Vagina (tissue), 2 donors: Measurements from ENCODE around the gene MBNL2. TPM values are rescaled to one million over a fixed set of nuclear protein-coding genes. Genes with fewer than 3 reads are reported as not detected.

ENCODE experiments used
- DNase-seq, 2 donors: peaks; one replicate each; pipeline ENCODE4 v3.0.0-alpha.2; 2017; ENCODE audit errors: extremely low spot score in 2 of 2
- H3K27ac ChIP-seq: fragments of 200-600 bp; sonication (generic); one replicate; pipeline ENCODE4 v1.5.1; 2019
- H3K27me3 ChIP-seq: fragments of 200-600 bp; sonication (generic); one replicate; pipeline ENCODE4 v1.5.1; 2019
- H3K36me3 ChIP-seq, 2 donors: fragments of 200-600 bp; sonication (generic); one replicate each; pipeline ENCODE4 v1.5.1; 2017 to 2019
- H3K4me1 ChIP-seq: fragments of 200-600 bp; sonication (generic); one replicate; pipeline ENCODE4 v1.5.1; 2019
- H3K4me3 ChIP-seq, 2 donors: fragments of 200-600 bp; sonication (generic); 1 replicate in 1 of 2; 2 replicates in 1 of 2; pipeline ENCODE4 v1.5.1; 2016 to 2019
- H3K9me3 ChIP-seq: fragments of 200-600 bp; sonication (generic); one replicate; pipeline ENCODE4 v1.5.1; 2019
- POLR2A ChIP-seq, 2 donors: fragments of 450-650 bp; IDR thresholded peaks; one replicate each; pipeline ENCODE4 v1.6.1; 2017; ENCODE audit warnings: antibody characterized with exemption in 2 of 2, mild to moderate bottlenecking in 2 of 2, moderate library complexity in 2 of 2
- POLR2AphosphoS5 ChIP-seq, 2 donors: sonication (generic); formaldehyde crosslinking; IDR thresholded peaks; one replicate each; pipeline ENCODE4 v1.9.0; 2017; ENCODE audit warnings: antibody characterized with exemption in 2 of 2, mild to moderate bottlenecking in 2 of 2, low read depth in 1 of 2; ENCODE audit not compliant: insufficient read depth in 1 of 2
- intact Hi-C: fragments of 100-400 bp; cut with DNase I; formaldehyde crosslinking; loops from one replicate; pipeline ENCODE4 v1.15.1; 2023
- total RNA-seq: library from RNA; depleted of rRNA; stranded (reverse); fragments of >200 nt; gene quantifications from one replicate; pipeline ENCODE4 v1.2.3, GENCODE V29; 2016
- TF ChIP-seq, protein P1 (sequence below), 3 experiments: fragments of 450-650 bp in 2 of 3; fragments of 200-600 bp in 1 of 3; sonication (generic) in 1 of 3; IDR thresholded peaks; one replicate each; pipeline ENCODE4 v1.5.1; 2017 to 2019; ENCODE audit warnings: antibody characterized with exemption in 3 of 3, mild to moderate bottlenecking in 2 of 3, moderate library complexity in 2 of 3

The MBNL2 gene
- total RNA-seq, 1 donor from 2014 or later, result 63.1 TPM

DNA sequence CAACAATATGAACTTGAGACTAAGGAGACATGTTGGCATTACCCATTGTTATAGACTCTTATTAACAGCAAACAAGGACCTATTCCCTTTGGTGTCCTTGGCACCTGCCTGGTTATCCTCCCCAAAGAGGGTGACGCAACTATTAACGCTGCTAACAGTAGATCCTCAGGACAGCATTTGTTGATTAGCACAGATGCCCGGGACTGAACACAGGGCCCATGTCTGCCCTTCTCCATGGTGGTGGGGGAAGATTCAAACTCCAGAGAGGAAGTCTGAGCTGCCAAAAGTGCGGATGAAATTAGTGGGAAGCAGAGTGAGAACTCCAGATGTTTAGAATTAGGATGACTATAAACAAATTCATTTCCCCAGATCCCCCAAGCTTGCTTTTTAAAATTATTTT is 110.6 kb downstream of the MBNL2 start:
- Histone ChIP-seq H3K36me3 (no peaks in the 10 kb centered on the region), H3K4me1 (peaks cover 35% of the 10 kb centered on the region), H3K9me3 (no peaks in the 10 kb centered on the region), H3K27ac (no peak overlapping the region), H3K27me3 (no peaks in the 10 kb centered on the region), H3K4me3 (no peak overlapping the region)
- no peak for TF ChIP-seq POLR2A (IDR thresholded peaks at IDR 0.05)
- intact Hi-C loops, result no loop called here
- no peak for DNase-seq

DNA sequence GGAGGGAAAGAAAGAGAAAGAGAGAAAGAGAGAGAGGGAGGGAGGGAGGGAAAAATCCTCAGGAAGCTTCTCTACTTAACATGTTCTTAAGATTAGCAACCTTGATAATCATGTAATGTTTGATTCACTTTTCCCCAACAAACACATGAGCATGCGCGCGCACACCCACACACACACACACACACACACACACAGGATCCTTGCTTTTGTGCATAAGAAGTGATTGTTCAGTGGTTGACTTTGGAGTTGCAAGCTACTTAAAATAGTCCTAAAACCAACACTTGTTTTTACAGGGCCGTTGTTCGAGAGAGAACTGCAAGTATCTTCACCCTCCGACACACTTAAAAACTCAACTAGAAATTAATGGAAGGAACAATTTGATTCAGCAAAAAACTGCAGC is 111.8 kb downstream of the MBNL2 start:
- Histone ChIP-seq H3K27ac (no peak overlapping the region), H3K36me3 (peaks cover 0 to 5% of the 10 kb centered on the region in 2 donors), H3K4me1 (peaks cover 25% of the 10 kb centered on the region), H3K9me3 (no peaks in the 10 kb centered on the region), H3K27me3 (no peaks in the 10 kb centered on the region), H3K4me3 (no peak overlapping the region)
- TF ChIP-seq POLR2AphosphoS5 (IDR thresholded peaks at IDR 0.05; ENCODE audit: insufficient read depth in 1 of 2, low read depth in 1 of 2), result no peak
- TF ChIP-seq, protein P1, sequence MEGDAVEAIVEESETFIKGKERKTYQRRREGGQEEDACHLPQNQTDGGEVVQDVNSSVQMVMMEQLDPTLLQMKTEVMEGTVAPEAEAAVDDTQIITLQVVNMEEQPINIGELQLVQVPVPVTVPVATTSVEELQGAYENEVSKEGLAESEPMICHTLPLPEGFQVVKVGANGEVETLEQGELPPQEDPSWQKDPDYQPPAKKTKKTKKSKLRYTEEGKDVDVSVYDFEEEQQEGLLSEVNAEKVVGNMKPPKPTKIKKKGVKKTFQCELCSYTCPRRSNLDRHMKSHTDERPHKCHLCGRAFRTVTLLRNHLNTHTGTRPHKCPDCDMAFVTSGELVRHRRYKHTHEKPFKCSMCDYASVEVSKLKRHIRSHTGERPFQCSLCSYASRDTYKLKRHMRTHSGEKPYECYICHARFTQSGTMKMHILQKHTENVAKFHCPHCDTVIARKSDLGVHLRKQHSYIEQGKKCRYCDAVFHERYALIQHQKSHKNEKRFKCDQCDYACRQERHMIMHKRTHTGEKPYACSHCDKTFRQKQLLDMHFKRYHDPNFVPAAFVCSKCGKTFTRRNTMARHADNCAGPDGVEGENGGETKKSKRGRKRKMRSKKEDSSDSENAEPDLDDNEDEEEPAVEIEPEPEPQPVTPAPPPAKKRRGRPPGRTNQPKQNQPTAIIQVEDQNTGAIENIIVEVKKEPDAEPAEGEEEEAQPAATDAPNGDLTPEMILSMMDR (IDR thresholded peaks at IDR 0.05), result no peak
- TF ChIP-seq POLR2A (IDR thresholded peaks at IDR 0.05), result no peak
- no peak for DNase-seq
- intact Hi-C loops, result no loop called here

DNA sequence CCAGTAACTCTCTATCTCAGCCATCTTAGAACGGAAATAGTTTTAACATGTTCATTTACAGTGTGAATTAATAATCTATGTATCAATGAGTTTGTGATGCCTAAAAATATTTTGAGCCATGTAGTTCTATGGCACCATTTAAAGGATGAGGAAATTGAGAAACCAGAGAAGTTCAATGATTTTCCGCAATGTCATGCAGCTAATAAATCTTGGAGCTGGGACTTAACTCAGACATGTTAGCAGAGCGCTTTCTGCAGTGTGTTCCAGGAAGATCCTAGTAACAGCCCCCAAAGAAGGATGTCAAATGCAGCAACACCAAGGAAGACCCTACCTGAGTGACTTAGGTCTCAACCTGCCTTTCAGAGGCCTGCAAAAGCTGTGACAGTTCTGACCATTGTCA is 112.6 kb downstream of the MBNL2 start:
- Histone ChIP-seq H3K27ac (no peak overlapping the region), H3K36me3 (peaks cover 0 to 5% of the 10 kb centered on the region in 2 donors), H3K4me1 (peaks cover 27% of the 10 kb centered on the region), H3K27me3 (no peaks in the 10 kb centered on the region), H3K4me3 (no peak overlapping the region), H3K9me3 (no peaks in the 10 kb centered on the region)
- intact Hi-C loops, result no loop called here
- no peak for TF ChIP-seq POLR2A (IDR thresholded peaks at IDR 0.05)
- no peak for DNase-seq

DNA sequence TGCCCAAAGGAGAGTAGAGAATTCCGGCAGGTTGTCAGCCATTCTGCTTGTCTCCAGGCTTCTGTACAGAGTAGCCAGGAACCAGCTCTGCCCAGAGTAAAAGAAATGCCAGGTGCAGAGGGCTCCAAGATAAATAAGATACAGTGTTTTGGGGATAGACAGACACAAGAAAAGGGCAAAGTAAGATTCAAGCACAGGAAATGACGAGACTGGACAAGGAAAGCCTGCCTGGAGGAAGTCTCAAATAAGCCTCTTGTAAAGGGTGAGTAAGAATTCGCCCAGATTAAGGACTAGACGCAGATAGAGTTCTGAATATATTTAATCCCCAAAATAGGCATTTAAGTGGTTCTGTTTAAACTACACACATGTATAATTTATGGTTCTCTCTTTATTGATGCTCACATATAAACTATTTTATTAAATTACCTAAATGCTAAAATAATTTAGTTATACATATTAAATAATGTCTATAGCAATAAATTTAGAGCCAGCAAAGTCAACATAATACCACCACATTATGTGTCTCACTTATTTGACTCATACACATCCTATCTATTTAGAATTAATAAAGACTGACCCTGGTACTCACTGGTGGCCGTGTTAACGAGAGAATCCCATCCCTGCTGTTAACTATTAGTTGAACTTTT is 113.5 kb downstream of the MBNL2 start:
- Histone ChIP-seq H3K27ac (no peak overlapping the region), H3K4me3 (no peak overlapping the region), H3K4me1 (peaks cover 37% of the 10 kb centered on the region), H3K36me3 (peaks cover 0 to 5% of the 10 kb centered on the region in 2 donors), H3K9me3 (no peaks in the 10 kb centered on the region), H3K27me3 (no peaks in the 10 kb centered on the region)
- DNase-seq, result no peak
- intact Hi-C loops, result no loop called here
- TF ChIP-seq POLR2AphosphoS5 (IDR thresholded peaks at IDR 0.05; ENCODE audit: insufficient read depth in 1 of 2, low read depth in 1 of 2), result no peak
- TF ChIP-seq POLR2A (IDR thresholded peaks at IDR 0.05), result no peak
- TF ChIP-seq, protein P1 (IDR thresholded peaks at IDR 0.05), result no peak

DNA sequence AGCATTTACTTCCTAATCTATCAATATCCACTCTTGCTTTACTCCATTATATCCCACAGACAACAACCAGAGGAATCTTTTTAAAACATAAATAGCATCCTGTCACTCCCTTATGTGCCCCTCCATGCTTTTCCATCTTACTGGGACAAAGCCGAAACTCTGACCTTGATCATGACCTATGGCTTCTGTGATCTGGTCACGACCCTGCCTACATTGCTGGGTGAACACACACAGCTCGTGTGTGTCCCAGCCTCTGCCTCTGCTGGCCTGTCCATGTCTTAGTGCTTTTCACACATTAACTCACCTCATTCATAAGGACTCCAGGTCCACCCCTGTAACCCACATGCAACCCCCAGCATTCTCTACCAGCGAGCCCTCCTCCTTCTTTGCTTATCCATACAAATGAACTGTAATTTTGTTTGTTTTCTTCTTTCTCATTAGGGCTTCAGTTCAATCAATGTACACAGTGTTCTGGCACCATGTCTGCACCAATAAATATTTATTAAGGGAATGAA is 115.9 kb downstream of the MBNL2 start:
- intact Hi-C loops, result no loop called here
- H3K9me3 ChIP-seq, result no peaks in the 10 kb centered on the region
- H3K4me1 ChIP-seq, result peaks cover 47% of the 10 kb centered on the region
- no peak for TF ChIP-seq POLR2AphosphoS5 (IDR thresholded peaks at IDR 0.05; ENCODE audit: insufficient read depth in 1 of 2, low read depth in 1 of 2)
- TF ChIP-seq, protein P1 (IDR thresholded peaks at IDR 0.05), result no peak
- no peak for TF ChIP-seq POLR2A (IDR thresholded peaks at IDR 0.05)
- H3K4me3 ChIP-seq, result no peak overlapping the region
- no peaks in the 10 kb centered on the region for H3K27me3 ChIP-seq
- DNase-seq, result no peak
- H3K27ac ChIP-seq, result no peak overlapping the region
- peaks cover 0 to 5% of the 10 kb centered on the region in 2 donors for H3K36me3 ChIP-seq

DNA sequence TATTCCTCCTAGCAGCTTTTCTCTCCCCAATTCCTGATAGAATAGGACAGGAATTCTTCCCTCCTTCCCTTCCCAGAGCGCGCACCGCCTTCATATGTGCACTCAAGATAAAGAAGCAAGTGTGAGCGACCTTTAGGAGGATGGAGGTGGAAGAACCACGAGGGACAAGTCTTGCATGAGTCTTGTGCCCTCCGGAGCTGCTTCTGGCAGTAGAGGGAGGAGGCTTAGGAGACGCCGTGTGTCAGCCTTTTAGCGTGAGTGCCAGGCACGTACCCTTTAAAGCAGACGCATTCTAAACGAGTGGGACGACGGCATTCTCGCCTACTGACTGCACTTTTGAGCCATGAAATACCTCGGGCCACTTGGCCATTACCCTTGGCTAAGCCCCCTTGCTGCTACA is 116.4 kb downstream of the MBNL2 start:
- DNase-seq, result no peak
- TF ChIP-seq, protein P1 (IDR thresholded peaks at IDR 0.05), result no peak
- TF ChIP-seq POLR2AphosphoS5 (IDR thresholded peaks at IDR 0.05; ENCODE audit: insufficient read depth in 1 of 2, low read depth in 1 of 2) (no peak), POLR2A (IDR thresholded peaks at IDR 0.05) (no peak)
- Histone ChIP-seq H3K27ac (no peak overlapping the region), H3K36me3 (peaks cover 0 to 8% of the 10 kb centered on the region in 2 donors), H3K4me1 (peaks cover 48% of the 10 kb centered on the region), H3K9me3 (no peaks in the 10 kb centered on the region), H3K27me3 (no peaks in the 10 kb centered on the region), H3K4me3 (no peak overlapping the region)
- intact Hi-C loops, result no loop called here
